Adipocyte (in vitro differentiated cells): ENCODE results near the gene RPS18.
"Not testable (repeated sequence)": the region's sequence is repeated elsewhere in the genome, so short reads cannot be mapped to it uniquely, and the experiment has no call there.

Experiments
- DNase-seq: peaks from one replicate; pipeline ENCODE4 v3.0.0-alpha.2; 2015; ENCODE audit warnings: low read depth
- H3K27me3 ChIP-seq: replicated peaks from 2 replicates; pipeline ENCODE4 v1.7.0; 2013; ENCODE audit warnings: mild to moderate bottlenecking, low read length, moderate library complexity; ENCODE audit not compliant: control insufficient read depth, insufficient read depth
- H3K36me3 ChIP-seq: 2 replicates; pipeline ENCODE4 v1.7.0; 2013; ENCODE audit warnings: low read length, mild to moderate bottlenecking, moderate library complexity; ENCODE audit not compliant: control insufficient read depth, insufficient read depth, severe bottlenecking
- H3K4me1 ChIP-seq: 2 replicates; pipeline ENCODE4 v1.7.0; 2013; ENCODE audit warnings: mild to moderate bottlenecking, low read length, moderate library complexity; ENCODE audit not compliant: control insufficient read depth, insufficient read depth
- H3K4me3 ChIP-seq: 2 replicates; pipeline ENCODE4 v1.7.0; 2013; ENCODE audit warnings: mild to moderate bottlenecking, low read length, moderate library complexity
- H3K9ac ChIP-seq: 2 replicates; pipeline ENCODE4 v1.7.0; 2013; ENCODE audit warnings: mild to moderate bottlenecking, low read length, moderate library complexity
- H3K9me3 ChIP-seq: 2 replicates; pipeline ENCODE4 v1.7.0; 2013; ENCODE audit warnings: mild to moderate bottlenecking, low read length, moderate library complexity; ENCODE audit not compliant: control insufficient read depth

Gene RPS18

DNA sequence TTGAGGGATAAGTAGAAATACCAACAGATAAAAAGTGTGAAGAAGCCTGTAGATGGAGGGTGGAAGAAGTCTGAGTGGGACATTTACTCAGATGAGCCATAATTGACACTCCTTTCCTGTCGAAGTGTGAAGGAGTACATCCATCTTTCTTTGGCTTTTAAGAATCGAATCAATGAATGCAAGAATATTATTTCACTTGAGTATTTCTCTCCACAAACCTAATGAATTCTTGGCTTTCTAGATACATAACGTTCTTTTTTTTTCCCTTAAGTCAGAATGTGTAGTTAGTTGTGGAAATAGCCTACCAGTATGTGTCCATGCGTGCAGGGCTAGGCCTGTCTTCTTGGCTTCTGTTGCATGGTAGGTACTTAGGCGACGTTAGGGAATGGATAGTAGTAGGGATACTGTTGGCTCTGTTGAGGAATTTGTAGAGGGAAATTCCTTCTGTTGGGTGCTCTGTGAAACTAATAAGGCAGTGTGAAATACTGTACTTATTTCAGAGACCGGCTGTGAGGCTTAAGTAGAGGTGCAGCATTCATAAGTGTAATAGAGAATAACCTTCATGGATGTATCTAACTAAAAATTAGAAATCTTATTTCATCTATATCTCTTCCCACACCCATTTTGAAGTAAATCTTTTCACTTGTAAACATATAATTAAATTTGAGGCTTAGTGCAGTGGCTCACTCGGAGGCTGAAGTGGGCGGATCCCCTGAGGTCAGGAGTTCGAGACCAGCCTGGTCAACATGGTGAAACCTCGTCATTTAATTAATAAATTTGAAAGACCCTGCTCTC lies 1.5 kb downstream of the RPS18 start:
- Histone ChIP-seq H3K36me3 (peaks cover 53% of the 10 kb centered on the region), H3K9me3 (no peaks in the 10 kb centered on the region), H3K4me1 (peaks cover 46% of the 10 kb centered on the region), H3K4me3 (peak overlapping the region; percentile 87), H3K9ac (peak overlapping the region; percentile 98), H3K27me3 (no peaks in the 10 kb centered on the region)
- DNase-seq: no peak

DNA sequence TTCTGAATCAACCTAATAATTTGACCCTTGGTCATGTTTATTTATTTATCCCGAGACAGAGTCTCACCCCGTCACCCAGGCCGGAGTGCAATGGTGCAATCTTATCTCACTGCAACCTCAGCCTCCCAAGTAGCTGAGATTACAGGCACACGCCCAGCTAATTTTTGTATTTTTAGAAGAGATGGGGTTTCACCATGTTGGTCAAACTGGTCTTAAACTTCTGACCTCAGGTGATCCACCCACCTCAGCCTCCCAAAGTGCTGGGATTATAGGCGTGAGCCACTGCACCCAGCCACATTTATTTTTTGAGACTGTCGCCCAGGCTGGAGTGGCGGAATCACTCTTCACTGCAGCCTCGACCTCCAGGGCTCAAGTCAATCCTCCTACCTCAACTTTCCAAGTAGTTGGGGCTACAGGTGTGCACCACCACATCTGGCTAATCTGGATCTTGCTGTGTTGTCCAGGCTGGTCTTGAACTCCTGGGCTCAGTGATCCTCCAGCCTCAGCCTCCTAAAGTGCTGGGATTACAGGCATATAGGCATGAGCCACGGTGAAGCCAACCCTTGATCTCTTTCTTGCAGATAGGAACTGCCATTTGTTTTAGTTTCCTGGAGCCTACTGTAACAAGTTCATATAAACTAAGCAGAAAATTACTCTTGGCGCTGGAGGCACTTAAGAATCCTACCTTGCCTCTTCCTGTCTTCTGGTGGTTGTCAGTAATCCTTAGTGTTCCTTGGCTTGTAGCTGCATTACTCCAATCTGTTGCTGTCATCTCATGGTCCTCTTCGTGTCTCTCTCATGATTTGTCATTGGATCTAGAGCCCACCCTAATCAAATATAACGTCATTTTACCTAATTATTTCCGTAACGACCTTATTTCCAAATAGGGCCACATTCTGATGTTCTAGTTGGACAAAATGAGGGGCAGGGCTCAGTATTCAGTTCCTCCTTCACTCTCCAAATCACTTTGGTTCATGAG lies 2.3 kb downstream of the RPS18 start:
- DNase-seq: no peak
- Histone ChIP-seq H3K4me3 (peak overlapping the region; percentile 87), H3K36me3 (peaks cover 50% of the 10 kb centered on the region), H3K9me3 (no peaks in the 10 kb centered on the region), H3K9ac (peak overlapping the region; percentile 98), H3K27me3 (no peaks in the 10 kb centered on the region), H3K4me1 (peaks cover 46% of the 10 kb centered on the region)

DNA sequence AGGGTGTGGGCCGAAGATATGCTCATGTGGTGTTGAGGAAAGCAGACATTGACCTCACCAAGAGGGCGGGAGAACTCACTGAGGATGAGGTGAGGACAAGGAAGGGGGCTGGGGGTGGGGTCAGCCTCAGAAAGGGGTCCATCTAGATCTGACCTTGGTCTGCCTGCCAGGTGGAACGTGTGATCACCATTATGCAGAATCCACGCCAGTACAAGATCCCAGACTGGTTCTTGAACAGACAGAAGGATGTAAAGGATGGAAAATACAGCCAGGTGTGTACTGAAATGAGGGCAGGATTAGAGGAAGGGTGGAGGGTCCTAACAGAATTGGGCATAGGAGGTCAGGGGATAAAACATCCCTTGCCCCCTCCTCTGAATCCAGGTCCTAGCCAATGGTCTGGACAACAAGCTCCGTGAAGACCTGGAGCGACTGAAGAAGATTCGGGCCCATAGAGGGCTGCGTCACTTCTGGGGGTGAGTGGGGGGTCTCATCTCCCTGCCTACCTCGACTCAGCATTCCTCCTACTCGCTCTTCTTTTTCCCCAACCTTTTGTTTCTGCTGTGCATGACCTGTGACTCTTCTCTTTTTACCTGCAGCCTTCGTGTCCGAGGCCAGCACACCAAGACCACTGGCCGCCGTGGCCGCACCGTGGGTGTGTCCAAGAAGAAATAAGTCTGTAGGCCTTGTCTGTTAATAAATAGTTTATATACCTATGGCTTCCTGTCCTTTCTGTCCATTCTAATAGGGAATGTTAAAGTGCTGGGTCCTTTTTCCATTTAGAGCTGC lies 4.1 kb downstream of the RPS18 start:
- H3K9ac ChIP-seq: peak overlapping the region; percentile 98
- not testable (repeated sequence) for H3K27me3 ChIP-seq, DNase-seq, H3K9me3 ChIP-seq
- peaks cover 44% of the 10 kb centered on the region for H3K4me1 ChIP-seq
- H3K36me3 ChIP-seq: peaks cover 63% of the 10 kb centered on the region
- peak overlapping the region; percentile 79 for H3K4me3 ChIP-seq

DNA sequence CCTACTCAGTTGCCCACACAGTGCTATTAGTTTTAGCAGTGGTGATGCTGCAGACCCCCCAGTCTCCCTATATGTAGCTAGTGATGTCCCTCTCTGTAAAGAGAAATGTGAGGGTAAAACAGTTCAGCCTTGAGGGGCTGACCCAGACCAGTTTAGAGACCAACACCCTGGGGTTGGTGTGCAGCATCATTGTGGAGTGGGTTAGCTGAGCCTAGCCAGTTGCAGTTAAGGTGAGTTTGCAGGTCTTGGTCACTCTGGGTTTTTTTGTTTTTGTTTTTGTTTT lies 4.6 kb downstream of the RPS18 start:
- Histone ChIP-seq H3K36me3 (peaks cover 68% of the 10 kb centered on the region), H3K27me3 (no peaks in the 10 kb centered on the region), H3K9me3 (no peaks in the 10 kb centered on the region), H3K4me1 (peaks cover 43% of the 10 kb centered on the region), H3K4me3 (peak overlapping the region; percentile 79), H3K9ac (peak overlapping the region; percentile 98)
- no peak for DNase-seq

DNA sequence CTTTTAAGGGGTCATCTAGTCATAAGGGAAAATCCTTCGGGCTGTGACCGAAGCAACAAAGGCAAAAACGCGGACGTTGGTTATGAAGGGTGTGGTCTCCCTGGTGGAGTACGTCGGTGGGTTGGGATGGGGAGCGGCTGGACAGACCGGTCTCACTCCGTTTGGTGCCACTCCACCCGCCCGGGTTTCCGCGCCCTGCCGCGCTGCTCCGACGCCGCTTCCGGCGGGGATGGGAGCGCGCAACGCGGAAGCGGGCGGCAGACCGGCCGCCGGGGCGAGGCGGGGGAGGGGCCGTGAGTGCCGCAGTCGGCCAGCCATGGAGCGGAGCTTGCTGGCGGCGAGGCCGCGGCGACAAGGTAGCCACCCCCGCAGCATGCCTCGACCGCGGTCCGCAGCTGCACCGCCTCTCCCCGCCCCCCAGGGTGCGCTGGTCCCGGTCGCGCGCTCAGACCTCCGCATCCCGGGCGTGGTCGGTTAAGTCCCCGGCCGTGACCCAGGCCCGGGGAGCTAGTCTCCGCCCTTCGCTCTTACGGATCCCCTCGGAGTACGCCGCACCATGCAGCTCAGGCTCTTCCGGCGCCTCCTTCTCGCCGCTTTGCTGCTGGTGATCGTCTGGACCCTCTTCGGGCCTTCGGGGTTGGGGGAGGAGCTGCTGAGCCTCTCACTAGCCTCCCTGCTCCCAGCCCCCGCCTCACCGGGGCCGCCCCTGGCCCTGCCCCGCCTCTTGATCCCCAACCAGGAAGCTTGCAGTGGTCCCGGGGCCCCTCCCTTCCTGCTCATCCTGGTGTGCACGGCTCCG lies 5.2 kb downstream of the RPS18 start, which contains the start of gene B3GALT4:
B3GALT4 (plus strand) TSS at position 260 of the 799 bp plus-strand sequence; CDS start at position 557, 297 bp downstream.
- Histone ChIP-seq H3K4me1 (peaks cover 43% of the 10 kb centered on the region), H3K36me3 (peaks cover 74% of the 10 kb centered on the region), H3K9ac (peak within 1 kb of the TSS; percentile 98), H3K4me3 (peak within 1 kb of the TSS; percentile 79), H3K27me3 (no peaks in the 10 kb centered on the region), H3K9me3 (no peaks in the 10 kb centered on the region)
- DNase-seq: peak; percentile 76

DNA sequence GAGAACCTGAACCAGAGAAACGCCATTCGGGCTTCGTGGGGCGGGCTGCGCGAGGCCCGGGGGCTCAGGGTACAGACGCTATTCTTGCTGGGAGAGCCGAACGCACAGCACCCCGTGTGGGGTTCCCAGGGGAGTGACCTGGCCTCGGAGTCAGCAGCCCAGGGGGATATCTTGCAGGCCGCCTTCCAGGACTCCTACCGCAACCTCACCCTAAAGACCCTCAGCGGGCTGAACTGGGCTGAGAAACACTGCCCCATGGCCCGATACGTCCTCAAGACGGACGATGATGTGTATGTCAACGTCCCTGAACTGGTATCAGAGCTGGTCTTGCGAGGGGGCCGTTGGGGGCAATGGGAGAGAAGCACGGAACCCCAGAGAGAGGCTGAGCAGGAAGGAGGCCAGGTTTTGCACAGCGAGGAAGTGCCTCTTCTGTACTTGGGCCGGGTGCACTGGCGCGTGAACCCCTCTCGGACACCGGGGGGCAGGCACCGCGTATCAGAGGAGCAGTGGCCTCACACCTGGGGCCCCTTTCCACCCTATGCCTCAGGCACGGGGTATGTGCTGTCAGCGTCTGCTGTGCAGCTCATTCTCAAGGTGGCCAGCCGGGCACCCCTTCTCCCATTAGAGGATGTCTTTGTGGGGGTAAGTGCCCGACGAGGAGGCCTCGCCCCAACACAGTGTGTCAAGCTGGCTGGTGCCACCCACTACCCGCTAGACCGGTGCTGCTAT lies 6.0 kb downstream of the RPS18 start:
- Histone ChIP-seq H3K9me3 (no peaks in the 10 kb centered on the region), H3K4me1 (peaks cover 41% of the 10 kb centered on the region), H3K27me3 (no peaks in the 10 kb centered on the region), H3K36me3 (peaks cover 78% of the 10 kb centered on the region), H3K9ac (peak overlapping the region; percentile 98), H3K4me3 (peak overlapping the region; percentile 79)
- no peak for DNase-seq

DNA sequence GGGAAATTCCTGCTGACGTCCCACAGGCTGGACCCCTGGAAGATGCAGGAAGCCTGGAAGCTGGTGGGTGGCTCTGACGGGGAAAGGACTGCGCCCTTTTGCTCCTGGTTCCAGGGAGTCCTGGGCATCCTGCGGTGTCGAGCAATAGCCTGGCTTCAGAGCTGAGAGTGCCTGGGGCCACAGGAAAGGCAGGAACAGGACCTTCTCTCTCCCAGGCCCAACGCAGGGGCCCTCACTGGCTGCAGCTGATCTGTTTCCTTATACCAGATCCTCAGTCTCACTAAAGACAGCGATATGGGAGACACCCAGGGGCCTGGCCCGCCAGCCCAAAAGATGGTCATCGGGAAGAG lies 6.5 kb downstream of the RPS18 start:
- no peak overlapping the region for H3K4me3 ChIP-seq

DNA sequence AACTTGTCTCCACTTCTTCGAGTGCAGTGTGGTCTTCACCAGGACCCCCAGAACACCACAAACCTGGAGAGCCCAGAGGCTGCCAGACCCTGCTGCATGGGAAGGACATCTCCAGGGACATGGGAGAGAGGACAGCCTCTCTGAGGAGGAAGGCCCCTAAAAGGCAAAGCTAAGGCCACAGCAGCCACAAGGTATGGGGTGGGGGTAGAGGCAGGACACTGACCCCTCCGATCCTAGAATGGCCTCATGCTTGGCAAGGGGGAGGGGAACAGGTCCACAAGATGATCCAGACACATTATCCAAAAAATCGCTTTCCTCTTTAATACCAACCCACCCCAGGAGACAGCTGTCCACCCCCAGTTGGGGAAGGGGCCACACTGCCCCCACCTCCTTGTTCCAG lies 6.9 kb downstream of the RPS18 start:
- H3K27me3 ChIP-seq: no peaks in the 10 kb centered on the region
- DNase-seq: no peak
- H3K4me3 ChIP-seq: no peak overlapping the region
- peaks cover 76% of the 10 kb centered on the region for H3K36me3 ChIP-seq
- no peaks in the 10 kb centered on the region for H3K9me3 ChIP-seq
- peaks cover 31% of the 10 kb centered on the region for H3K4me1 ChIP-seq
- H3K9ac ChIP-seq: no peak overlapping the region

More for the DNA sequence above, 6.5 kb downstream of the RPS18 start:
- Histone ChIP-seq H3K9me3 (no peaks in the 10 kb centered on the region), H3K9ac (no peak overlapping the region), H3K4me1 (peaks cover 35% of the 10 kb centered on the region), H3K27me3 (no peaks in the 10 kb centered on the region), H3K36me3 (peaks cover 78% of the 10 kb centered on the region)
- no peak for DNase-seq

DNA sequence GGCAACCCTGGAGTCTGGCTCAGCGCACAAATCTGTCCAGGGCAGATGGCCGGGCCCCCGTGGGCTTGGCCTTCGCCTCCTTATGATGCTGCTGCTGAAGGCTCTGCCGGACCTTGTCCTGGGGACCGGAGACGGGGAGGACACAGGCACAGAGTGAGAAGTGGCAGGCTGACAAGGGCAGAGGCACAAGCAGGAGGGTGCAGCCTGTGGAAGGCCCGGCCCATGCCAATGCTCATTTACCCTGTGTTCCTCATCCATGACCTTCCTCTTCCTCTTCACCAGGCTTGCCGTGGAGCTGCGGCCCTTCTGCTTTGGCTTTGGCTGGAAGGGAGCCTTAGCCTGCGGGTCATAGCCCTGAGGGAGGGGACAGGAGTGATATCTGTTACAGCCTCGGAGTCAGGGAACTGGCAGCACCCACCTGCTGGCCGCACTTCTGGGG lies 7.4 kb downstream of the RPS18 start:
- H3K9me3 ChIP-seq: no peaks in the 10 kb centered on the region
- peaks cover 76% of the 10 kb centered on the region for H3K36me3 ChIP-seq
- no peaks in the 10 kb centered on the region for H3K27me3 ChIP-seq
- DNase-seq: no peak
- H3K4me3 ChIP-seq: no peak overlapping the region
- no peak overlapping the region for H3K9ac ChIP-seq
- peaks cover 26% of the 10 kb centered on the region for H3K4me1 ChIP-seq

DNA sequence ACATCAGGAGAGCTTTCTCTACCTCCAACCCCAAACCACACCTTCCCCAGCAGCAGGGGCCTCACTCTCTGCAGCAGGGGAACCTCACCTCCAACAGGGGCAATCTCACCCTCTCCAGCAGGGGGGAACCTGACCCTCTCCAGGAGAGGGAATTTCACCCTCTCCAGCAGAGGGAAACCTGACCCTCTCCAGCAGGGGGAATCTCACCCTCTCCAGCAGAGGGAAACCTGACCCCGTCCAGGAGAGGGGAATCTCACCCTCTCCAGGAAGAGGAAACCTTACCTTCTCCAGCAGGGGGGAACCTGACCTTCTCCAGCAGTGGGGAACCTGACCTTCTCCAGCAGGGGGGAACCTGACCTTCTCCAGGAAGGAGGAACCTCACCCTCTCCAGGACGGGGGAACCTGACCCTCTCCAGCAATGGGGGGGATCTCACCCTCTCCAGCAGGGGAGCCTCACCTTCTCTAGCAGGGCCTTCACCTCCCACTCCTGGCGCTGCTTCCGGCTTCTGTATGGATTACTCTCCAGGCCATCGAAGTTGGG lies 8.2 kb downstream of the RPS18 start:
- Histone ChIP-seq H3K36me3 (peaks cover 76% of the 10 kb centered on the region), H3K9ac (no peak overlapping the region), H3K4me1 (peaks cover 19% of the 10 kb centered on the region), H3K9me3 (no peaks in the 10 kb centered on the region), H3K4me3 (no peak overlapping the region), H3K27me3 (no peaks in the 10 kb centered on the region)
- peak; percentile 39 for DNase-seq
